HEK293 (cell line): ENCODE results near the gene DCDC1.

Experiments
- CTCF ChIP-seq: fragments of 450-650 bp; formaldehyde crosslinking; IDR thresholded peaks from 2 replicates; pipeline ENCODE4 v1.5.1; 2016; ENCODE audit warnings: missing biosample characterization, missing genetic modification characterization
- HOXA7 ChIP-seq: sonication (generic); formaldehyde crosslinking; IDR thresholded peaks from 2 replicates; pipeline ENCODE4 v1.8.1; 2022; ENCODE audit warnings: missing genetic modification reagents, borderline replicate concordance
- KLF16 ChIP-seq: fragments of 450-650 bp; formaldehyde crosslinking; IDR thresholded peaks from 2 replicates; pipeline ENCODE4 v1.5.1; 2017; ENCODE audit warnings: missing biosample characterization, missing genetic modification characterization
- ZBTB11 ChIP-seq: fragments of 450-650 bp; formaldehyde crosslinking; conservative IDR thresholded peaks from 2 replicates; pipeline ENCODE4 v1.5.1; 2016; ENCODE audit warnings: low read depth, missing biosample characterization, missing genetic modification characterization
- ZBTB7A ChIP-seq: fragments of 450-650 bp; formaldehyde crosslinking; IDR thresholded peaks from 2 replicates; pipeline ENCODE4 v1.5.1; 2016; ENCODE audit warnings: low read depth, missing biosample characterization, missing genetic modification characterization
- ZNF274 ChIP-seq, 2 experiments: fragments of 200-500 bp in 1 of 2; fragments of 450-650 bp in 1 of 2; sonication (Bioruptor generic) in 1 of 2; formaldehyde crosslinking in 1 of 2; IDR thresholded peaks; 2 replicates each; pipeline versions ENCODE4 v1.5.1 to v1.6.1; 2014 to 2016; ENCODE audit warnings: borderline replicate concordance in 1 of 2, inconsistent platforms in 1 of 2, low read length in 1 of 2, missing biosample characterization in 1 of 2, missing genetic modification characterization in 1 of 2
- ZNF280D ChIP-seq: fragments of 450-650 bp; formaldehyde crosslinking; IDR thresholded peaks from 2 replicates; pipeline ENCODE4 v1.5.1; 2016; ENCODE audit warnings: missing biosample characterization, missing genetic modification characterization
- ZNF416 ChIP-seq: fragments of 450-650 bp; formaldehyde crosslinking; IDR thresholded peaks from 2 replicates; pipeline ENCODE4 v1.5.1; 2016; ENCODE audit warnings: missing biosample characterization, missing genetic modification characterization
- ZNF571 ChIP-seq: fragments of 450-650 bp; formaldehyde crosslinking; IDR thresholded peaks from 2 replicates; pipeline ENCODE4 v1.5.0; 2017; ENCODE audit warnings: missing biosample characterization, missing genetic modification characterization
- ZNF701 ChIP-seq: fragments of 450-650 bp; formaldehyde crosslinking; IDR thresholded peaks from 2 replicates; pipeline ENCODE4 v1.5.1; 2016; ENCODE audit warnings: missing biosample characterization, missing genetic modification characterization
- ZNF704 ChIP-seq: fragments of 450-650 bp; formaldehyde crosslinking; IDR thresholded peaks from 2 replicates; pipeline ENCODE4 v1.5.1; 2016; ENCODE audit warnings: missing biosample characterization, missing genetic modification characterization
- ZSCAN23 ChIP-seq: fragments of 450-650 bp; formaldehyde crosslinking; IDR thresholded peaks from 2 replicates; pipeline ENCODE4 v1.5.1; 2016; ENCODE audit warnings: missing biosample characterization, missing genetic modification characterization

GRCh38 chr11:31303644-31304180 lies 65.8 kb downstream of the DCDC1 start:
- TF ChIP-seq CTCF: no peak
- TF ChIP-seq ZBTB11 (tag by site-specific recombination): no peak
- no peak for TF ChIP-seq ZNF571 (tag by site-specific recombination)
- no peak for TF ChIP-seq ZNF416 (tag by site-specific recombination)
- no peak for TF ChIP-seq ZNF274 (IDR thresholded peaks at IDR 0.05; ENCODE audit: low read length)
- TF ChIP-seq ZNF274 (tag by site-specific recombination; IDR thresholded peaks at IDR 0.05; ENCODE audit: borderline replicate concordance): no peak
- TF ChIP-seq HOXA7 (CRISPR knock-in tag): no peak
- no peak for TF ChIP-seq ZSCAN23 (tag by site-specific recombination)
- no peak for TF ChIP-seq ZNF704 (tag by site-specific recombination)
- TF ChIP-seq KLF16: no peak
- no peak for TF ChIP-seq ZNF701 (tag by site-specific recombination)
- no peak for TF ChIP-seq ZBTB7A (tag by site-specific recombination)
- TF ChIP-seq ZNF280D (tag by site-specific recombination): no peak
